ENCODE measurements around the gene ZKSCAN1.

- TF ChIP-seq CTCF (conservative IDR thresholded peaks at IDR 0.05 in 1 of 2, IDR thresholded peaks at IDR 0.05 in 1 of 2; ENCODE audit: extremely low read depth in 1 of 2, insufficient read depth in 1 of 2, low read depth in 1 of 2, low read length in 2 of 2) = no peak
- TF ChIP-seq EZH2 (IDR thresholded peaks at IDR 0.05; ENCODE audit: borderline replicate concordance, low read length) = no peak
Observed at GRCh38 chr7:99996755-99997544, 18.4 kb upstream of the ZKSCAN1 start.

Data from mammary epithelial cell (primary cell).